Psoas muscle (tissue), 8 donors: ENCODE measurements around the gene MAMDC4. TPM values are rescaled to one million over a fixed set of nuclear protein-coding genes. Genes with fewer than 3 reads are reported as not detected.
A peak's percentile ranks its signal among the peaks of the same experiment; 100 is the strongest.

Experiments
- ATAC-seq, 4 donors: fragments of 200-7000 bp; cut with Tn5 transposase; one replicate each; pipeline ENCODE4 v1.9.1; 2020; ENCODE audit warnings: moderate library complexity in 3 of 4, mild to moderate bottlenecking in 2 of 4
- DNase-seq, 2 donors: peaks; one replicate each; pipeline ENCODE4 v3.0.0-alpha.2; 2020
- H3K27ac ChIP-seq: fragments of 200-600 bp; one replicate; pipeline ENCODE4 v1.8.0; 2022
- H3K27me3 ChIP-seq, 3 donors: fragments of 200-600 bp in 1 of 3; one replicate each; pipeline versions ENCODE4 v1.6.1 to v1.8.0; 2013 to 2022; ENCODE audit warnings: low read length in 2 of 3, mild to moderate bottlenecking in 2 of 3, moderate library complexity in 1 of 3; ENCODE audit not compliant: insufficient read depth in 3 of 3
- H3K36me3 ChIP-seq, 2 donors: fragments of 200-600 bp in 1 of 2; one replicate each; pipeline versions ENCODE4 v1.6.1 to v1.8.0; 2013 to 2022; ENCODE audit warnings: low read depth in 1 of 2, mild to moderate bottlenecking in 1 of 2, moderate library complexity in 1 of 2; ENCODE audit not compliant: insufficient read depth in 1 of 2
- H3K4me1 ChIP-seq: fragments of 200-600 bp; one replicate; pipeline ENCODE4 v1.8.0; 2022
- H3K4me3 ChIP-seq: fragments of 200-600 bp; one replicate; pipeline ENCODE4 v1.8.0; 2022; ENCODE audit warnings: mild to moderate bottlenecking
- H3K9me3 ChIP-seq: fragments of 200-600 bp; one replicate; pipeline ENCODE4 v1.8.0; 2022
- CTCF ChIP-seq: fragments of 200-600 bp; IDR thresholded peaks from one replicate; pipeline ENCODE4 v1.8.0; 2022; ENCODE audit warnings: antibody characterized with exemption
- WGBS, 3 donors: extraction: QIAGEN DNeasy Blood & Tissue Kit; methylation state at CpG; one replicate each; pipeline versions ENCODE4 v1.1.6 to v1.1.7; 2013; 5-methylcytosine and 5-hydroxymethylcytosine counted together
- intact Hi-C, 2 donors: fragments of 100-400 bp; cut with DNase I; formaldehyde crosslinking; loops; one replicate each; pipeline versions ENCODE4 v1.11.0 to v1.14.2; 2022
- polyA plus RNA-seq, 3 donors: library from polyadenylated mRNA; stranded (reverse); fragments of 200-250 nt; gene quantifications; one replicate each; pipeline ENCODE4 v1.2.3, GENCODE V29; 2013
- total RNA-seq, 4 donors: library from RNA; stranded (reverse); fragmentation: NEBNext Ultra II Directional in 2 of 4; extraction: Animal tissue kit (Norgen Biotek cat#: 25700) in 2 of 4; gene quantifications; one replicate each; pipeline versions ENCODE4 v1.2.1 to v1.2.4, GENCODE V29; 2021 to 2023
- donor health status: healthy with polysubstance abuse.
- donor health status: DM: no; HTN: no; CAD: no; lungs with moderate emphysema.
- donor health status: Bipolar disorder and iron deficiency.
- donor health status: healthy.
- donor health status: DM: yes; HTN: yes; CAD: no.
- donor health status: DM: no; HTN: no; CAD: no.
- donor health status: DM: no; HTN: no; CAD: no.
- donor health status: DM: yes; HTN: yes; CAD: no.

MAMDC4 gene
- total and polyA plus RNA-seq, 7 donors = 1.7 to 7.9 (median 2.9) TPM

DNA sequence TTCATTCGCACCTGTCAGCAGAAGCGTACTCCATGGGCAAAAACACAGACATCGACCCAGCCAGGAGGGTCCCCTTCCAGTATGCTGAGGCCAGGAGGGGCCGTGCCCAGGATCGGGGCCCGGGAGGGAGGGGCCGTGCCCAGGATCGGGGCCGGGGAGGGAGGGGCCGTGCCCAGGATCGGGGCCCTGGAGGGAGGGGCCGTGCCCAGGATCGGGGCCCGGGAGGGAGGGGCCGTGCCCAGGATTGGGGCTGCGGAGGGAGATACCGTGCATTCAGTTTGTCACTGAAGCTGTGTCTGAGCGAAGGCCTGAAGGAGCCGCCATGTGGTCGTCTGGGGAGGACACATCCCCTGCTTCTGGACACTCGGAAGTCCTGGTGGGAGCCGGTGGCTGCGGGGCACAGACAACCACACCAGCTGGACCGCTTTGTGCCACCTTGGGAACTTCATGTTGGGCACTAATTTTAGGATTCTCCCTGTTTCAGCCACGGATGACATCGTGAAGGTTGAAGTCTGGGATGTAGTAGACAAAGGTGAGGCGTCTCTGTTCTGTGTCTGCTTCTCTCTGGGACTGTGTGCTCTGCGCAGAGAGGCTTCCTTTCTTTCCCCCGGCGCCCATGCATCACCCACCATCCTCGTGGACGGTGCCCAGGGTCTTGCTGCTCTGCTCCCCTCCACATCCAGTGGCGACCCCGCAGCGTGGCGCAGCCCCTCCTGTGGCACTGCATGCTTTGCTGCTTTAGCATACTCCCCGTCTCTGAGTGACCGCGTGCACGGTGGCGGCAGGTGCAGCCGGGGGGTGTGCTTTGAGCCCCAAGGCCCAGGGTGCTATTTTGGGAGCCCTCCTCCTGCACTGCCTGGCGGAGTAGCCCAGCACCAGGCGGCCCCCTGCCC is 26.6 kb upstream of the MAMDC4 start:
- H3K27me3 ChIP-seq = no peaks in the 10 kb centered on the region
- intact Hi-C loops = no loop called here
- no peaks in the 10 kb centered on the region for H3K4me1 ChIP-seq
- TF ChIP-seq CTCF = no peak
- no peaks in the 10 kb centered on the region for H3K9me3 ChIP-seq
- 85 to 88% (median 87%) methylated on average over 42 to 44 of the region's 44 CpGs for WGBS, 3 donors
- no peak for DNase-seq
- no peak overlapping the region for H3K4me3 ChIP-seq
- H3K27ac ChIP-seq = no peak overlapping the region
- ATAC-seq = no peak
- H3K36me3 ChIP-seq = peaks cover 0 to 74% of the 10 kb centered on the region in 2 donors

DNA sequence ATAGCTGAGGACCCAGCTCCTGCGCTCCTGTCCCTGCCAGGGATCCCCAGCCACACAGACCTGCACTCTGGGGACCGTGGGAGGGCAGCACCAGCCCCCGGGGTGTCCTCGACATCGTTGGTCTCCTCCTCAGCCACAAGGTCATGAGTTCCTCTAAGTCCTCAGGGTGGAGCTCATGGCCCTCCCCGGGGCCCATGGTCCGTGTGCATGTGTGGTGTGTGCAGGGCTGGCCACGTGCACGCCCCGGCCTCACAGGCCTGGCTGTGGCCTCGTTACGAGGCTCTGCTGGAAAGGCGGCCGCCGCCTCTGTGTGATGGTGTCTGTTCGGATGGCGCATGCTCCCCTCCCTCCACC is 26.0 kb upstream of the MAMDC4 start:
- 93 to 94% (median 93%) methylated on average over 14 to 17 of the region's 17 CpGs for WGBS, 3 donors

DNA sequence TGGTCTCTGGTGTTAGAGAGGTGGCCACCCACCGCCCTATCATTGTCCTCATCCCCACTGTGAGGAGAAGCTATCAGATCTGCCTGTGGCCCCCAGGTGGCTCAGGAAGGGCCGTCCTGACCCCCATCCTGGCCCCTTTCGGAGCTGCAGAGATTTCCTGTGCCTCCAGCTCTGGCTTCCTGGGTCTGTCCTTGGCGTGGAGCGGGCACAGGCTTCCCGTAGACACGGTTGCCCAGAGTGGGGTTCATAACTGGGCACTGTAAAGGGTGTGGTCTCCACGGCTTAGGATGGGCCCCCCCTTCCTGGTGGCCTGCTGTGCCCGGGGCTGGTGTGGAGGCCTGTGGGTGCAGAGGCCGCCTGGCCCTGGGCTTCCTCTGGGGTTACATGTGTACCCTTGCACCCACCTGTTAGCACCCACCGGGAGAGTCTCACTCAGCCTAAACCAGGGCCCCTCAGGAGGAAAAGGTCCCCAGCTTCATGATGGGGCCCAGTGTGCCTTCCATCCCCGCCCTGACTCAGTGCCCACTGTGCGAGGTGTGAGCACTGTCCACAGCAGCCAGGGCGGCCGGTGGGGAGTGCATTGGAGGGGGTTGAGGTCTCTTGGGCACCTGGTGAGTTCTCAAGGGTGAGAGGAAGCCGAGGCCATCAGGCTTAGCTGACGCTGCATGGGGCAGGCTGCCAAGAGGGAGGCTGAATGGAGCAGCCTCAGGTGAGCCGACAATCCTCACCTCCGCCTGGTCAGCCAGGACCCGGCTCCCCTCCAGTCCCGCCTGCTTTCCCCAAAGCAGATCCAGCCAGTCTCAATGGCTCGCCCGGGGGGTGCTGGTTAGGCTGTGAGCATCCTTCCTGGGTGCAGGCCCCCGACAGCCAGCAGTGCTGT is 25.2 kb upstream of the MAMDC4 start:
- WGBS, 3 donors = 88 to 90% (median 89%) methylated on average over 23 to 24 of the region's 24 CpGs
- H3K27me3 ChIP-seq = no peaks in the 10 kb centered on the region
- H3K36me3 ChIP-seq = peaks cover 0 to 85% of the 10 kb centered on the region in 2 donors
- H3K27ac ChIP-seq = no peak overlapping the region
- H3K4me1 ChIP-seq = no peaks in the 10 kb centered on the region
- H3K9me3 ChIP-seq = no peaks in the 10 kb centered on the region
- ATAC-seq = no peak
- H3K4me3 ChIP-seq = no peak overlapping the region
- peak in 1 of 2 donors; percentile 51 for DNase-seq
- no peak for TF ChIP-seq CTCF
- intact Hi-C loops = no loop called here

More for the DNA sequence above, 26.0 kb upstream of the MAMDC4 start:
- no peak for TF ChIP-seq CTCF
- Histone ChIP-seq H3K4me3 (no peak overlapping the region), H3K27ac (no peak overlapping the region), H3K9me3 (no peaks in the 10 kb centered on the region), H3K27me3 (no peaks in the 10 kb centered on the region), H3K36me3 (peaks cover 0 to 77% of the 10 kb centered on the region in 2 donors), H3K4me1 (no peaks in the 10 kb centered on the region)
- DNase-seq (no peak), ATAC-seq (peak in 1 of 4 donors; percentile 9)
- intact Hi-C loops = no loop called here

DNA sequence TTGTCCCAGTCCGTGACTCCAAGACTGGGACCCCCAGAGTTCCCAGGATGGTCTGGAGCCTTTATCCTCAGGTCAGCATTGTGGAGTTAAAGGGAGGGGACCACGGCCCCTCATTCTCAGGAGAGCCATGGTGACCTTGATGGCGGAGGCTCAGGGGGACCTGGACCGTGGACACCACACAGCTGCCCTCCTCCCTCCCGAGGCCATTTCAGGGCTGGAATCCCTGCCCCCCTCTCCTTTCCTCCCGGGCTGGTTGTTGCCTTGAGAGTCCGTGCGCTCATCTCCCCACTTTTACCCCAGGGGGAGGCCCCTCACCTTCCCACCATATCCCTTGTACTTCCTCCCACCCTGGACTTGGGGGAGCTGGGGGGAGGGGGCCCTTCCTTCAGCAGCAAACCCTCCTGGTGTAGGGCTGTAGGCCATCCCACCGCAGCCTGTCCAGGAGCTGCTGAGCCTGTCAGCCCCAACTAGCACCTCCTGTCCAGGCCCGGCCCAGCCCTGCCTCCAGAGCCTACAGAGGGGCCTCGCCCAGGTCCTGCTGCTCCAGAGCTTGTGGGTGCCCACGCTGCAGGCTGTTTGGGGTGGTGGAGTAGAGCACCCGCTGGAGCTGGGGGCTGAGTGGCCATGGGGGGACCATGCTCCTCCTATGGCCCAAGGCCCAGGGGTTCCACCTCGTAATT is 24.2 kb upstream of the MAMDC4 start:
- DNase-seq (no peak), ATAC-seq (no peak)
- Histone ChIP-seq H3K27ac (no peak overlapping the region), H3K27me3 (no peaks in the 10 kb centered on the region), H3K4me3 (no peak overlapping the region), H3K36me3 (peaks cover 0 to 91% of the 10 kb centered on the region in 2 donors), H3K4me1 (no peaks in the 10 kb centered on the region), H3K9me3 (no peaks in the 10 kb centered on the region)
- no peak for TF ChIP-seq CTCF
- 92 to 94% (median 93%) methylated on average over 13 to 14 of the region's 14 CpGs for WGBS, 3 donors
- intact Hi-C loops = no loop called here
